BJ (cell line): Measurements from ENCODE around the gene PNMA6E. TPM values are rescaled to one million over a fixed set of nuclear protein-coding genes. Genes with fewer than 3 reads are reported as not detected.
"Not testable (repeated sequence)": the region's sequence is repeated elsewhere in the genome, so short reads cannot be mapped to it uniquely, and the experiment has no call there.

Experiments used
- CTCF ChIA-PET: fragments of 350-600 bp; formaldehyde crosslinking; extraction: SDS; loops from one replicate; lab custom pipeline; 2021; ENCODE audit warnings: antibody characterized with exemption, inconsistent platforms; lab: Yijun Ruan, JAX
- POLR2A ChIA-PET: fragments of 300-600 bp; sonication (Branson Sonifier 250); formaldehyde crosslinking; extraction: SDS; loops from one replicate; lab custom pipeline; 2021; ENCODE audit warnings: antibody characterized with exemption; lab: Charles Lee
- DNase-seq: peaks from one replicate; pipeline ENCODE4 v3.0.0-alpha.2; 2011; ENCODE audit warnings: low read depth
- H3K27me3 ChIP-seq: 2 replicates; pipeline ENCODE4 v1.6.0; 2011; ENCODE audit warnings: low read length; ENCODE audit not compliant: control insufficient read depth, insufficient read depth
- H3K36me3 ChIP-seq: 2 replicates; pipeline ENCODE4 v1.5.1; 2011; ENCODE audit warnings: low read length; ENCODE audit not compliant: control insufficient read depth, insufficient read depth
- H3K4me3 ChIP-seq: 2 replicates; pipeline ENCODE4 v1.5.1; 2011; ENCODE audit warnings: low read depth, mild to moderate bottlenecking, control low read depth, low read length
- polyA plus RNA-seq: library from polyadenylated mRNA; depleted of rRNA; stranded (reverse); fragments of >200 nt; gene quantifications from 2 replicates; pipeline ENCODE4 v1.2.3, GENCODE V29; 2011
- TF ChIP-seq, protein P1 (sequence below): IDR thresholded peaks from 2 replicates; pipeline ENCODE4 v1.5.1; 2011; ENCODE audit warnings: low read depth, mild to moderate bottlenecking, control low read depth, inconsistent platforms, low read length, moderate library complexity; ENCODE audit not compliant: insufficient read depth

Gene PNMA6E
- polyA plus RNA-seq, 1 experiment = not detected

DNA sequence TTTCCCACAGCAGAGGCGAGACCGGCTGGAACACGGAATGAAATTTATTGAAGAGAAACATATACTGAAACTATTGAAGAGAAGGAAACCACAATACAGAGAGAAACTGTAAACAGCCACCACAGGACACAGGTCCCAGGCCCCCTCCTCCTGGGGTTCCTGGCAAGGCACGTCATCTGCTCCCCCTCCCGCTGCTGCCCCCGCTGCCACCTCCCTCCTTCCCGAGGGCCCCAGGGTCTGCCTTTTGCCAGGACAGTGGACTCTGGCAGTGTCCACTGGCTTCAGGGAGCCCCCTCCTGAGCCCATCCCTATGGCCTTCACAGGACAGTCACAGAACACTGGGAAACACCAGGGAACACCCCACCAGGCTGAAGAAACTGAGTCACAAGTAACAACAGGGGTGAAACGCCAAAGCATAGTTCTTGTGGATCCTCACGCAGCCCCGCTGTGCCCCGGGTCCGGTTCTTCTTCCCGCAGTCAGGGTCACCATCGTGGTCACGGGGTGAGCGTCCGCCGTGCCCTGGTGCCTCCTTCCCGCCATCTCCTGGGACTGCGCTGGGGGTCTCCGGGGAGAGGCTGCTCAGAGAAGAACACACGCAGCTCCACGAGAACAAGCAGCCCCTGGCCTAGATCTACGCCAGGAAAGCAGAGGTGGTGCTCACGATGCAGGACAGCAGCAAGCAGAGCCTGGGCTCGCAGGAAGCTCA lies 5.4 kb downstream of the PNMA6E start:
- POLR2A ChIA-PET = no interaction called here
- DNase-seq = no peak
- Histone ChIP-seq H3K36me3 (no peaks in the 10 kb centered on the region), H3K4me3 (no peak overlapping the region), H3K27me3 (no peaks in the 10 kb centered on the region)
- CTCF ChIA-PET = no interaction called here
- TF ChIP-seq, protein P1, sequence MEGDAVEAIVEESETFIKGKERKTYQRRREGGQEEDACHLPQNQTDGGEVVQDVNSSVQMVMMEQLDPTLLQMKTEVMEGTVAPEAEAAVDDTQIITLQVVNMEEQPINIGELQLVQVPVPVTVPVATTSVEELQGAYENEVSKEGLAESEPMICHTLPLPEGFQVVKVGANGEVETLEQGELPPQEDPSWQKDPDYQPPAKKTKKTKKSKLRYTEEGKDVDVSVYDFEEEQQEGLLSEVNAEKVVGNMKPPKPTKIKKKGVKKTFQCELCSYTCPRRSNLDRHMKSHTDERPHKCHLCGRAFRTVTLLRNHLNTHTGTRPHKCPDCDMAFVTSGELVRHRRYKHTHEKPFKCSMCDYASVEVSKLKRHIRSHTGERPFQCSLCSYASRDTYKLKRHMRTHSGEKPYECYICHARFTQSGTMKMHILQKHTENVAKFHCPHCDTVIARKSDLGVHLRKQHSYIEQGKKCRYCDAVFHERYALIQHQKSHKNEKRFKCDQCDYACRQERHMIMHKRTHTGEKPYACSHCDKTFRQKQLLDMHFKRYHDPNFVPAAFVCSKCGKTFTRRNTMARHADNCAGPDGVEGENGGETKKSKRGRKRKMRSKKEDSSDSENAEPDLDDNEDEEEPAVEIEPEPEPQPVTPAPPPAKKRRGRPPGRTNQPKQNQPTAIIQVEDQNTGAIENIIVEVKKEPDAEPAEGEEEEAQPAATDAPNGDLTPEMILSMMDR = no peak

DNA sequence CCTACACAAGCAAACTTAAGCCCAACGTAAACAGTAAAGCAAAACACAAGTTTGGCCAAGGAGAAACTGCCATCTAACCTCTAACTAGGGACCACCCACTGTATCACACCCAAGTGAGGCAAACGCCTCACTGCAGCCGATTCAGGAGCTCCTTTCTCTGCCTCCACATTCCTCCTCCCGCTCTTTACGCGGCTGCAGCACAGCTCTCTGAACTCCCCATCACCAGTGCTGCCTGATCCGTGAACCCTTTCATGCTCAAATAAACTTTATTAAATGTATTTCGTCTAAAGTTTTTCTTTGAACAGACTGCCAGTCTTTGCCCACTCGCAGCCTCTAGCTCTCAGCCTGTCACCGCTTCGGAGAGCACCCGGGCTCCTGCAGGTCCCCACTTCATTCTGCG lies 6.5 kb downstream of the PNMA6E start:
- no peak for DNase-seq

DNA sequence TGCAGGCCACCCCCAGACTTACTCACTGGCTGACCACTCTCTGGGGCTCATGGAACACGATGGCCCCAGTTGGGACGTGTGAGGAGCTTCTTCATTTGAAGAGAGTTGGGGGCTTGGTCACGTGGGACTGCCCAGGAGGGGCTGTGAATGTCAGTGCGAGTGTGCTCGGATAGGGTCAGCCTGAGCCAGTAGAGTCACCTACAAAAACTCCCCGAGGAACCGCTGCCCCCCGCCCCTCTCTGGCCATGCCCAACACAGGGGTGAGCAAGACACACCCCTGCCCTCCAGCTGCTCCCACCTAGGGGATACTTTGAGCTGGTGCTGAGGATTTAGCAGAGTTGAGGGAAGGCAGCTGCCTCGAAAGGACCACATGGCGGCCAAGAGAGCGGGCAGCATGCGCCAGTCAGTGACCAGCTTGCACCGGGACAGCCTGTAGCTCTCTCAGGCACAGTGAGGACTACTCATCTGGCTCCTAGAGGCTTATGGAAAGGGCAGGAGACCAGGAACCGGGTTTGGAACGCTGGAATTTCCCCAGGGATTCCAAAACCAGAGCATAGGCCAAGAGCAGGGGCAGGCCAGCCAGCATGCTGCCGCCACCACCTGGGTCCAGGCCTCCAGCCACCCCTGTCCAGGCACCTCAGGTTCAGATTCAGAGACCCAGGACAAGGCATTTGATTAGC lies 8.4 kb downstream of the PNMA6E start:
- Histone ChIP-seq H3K27me3 (no peaks in the 10 kb centered on the region), H3K4me3 (no peak overlapping the region), H3K36me3 (no peaks in the 10 kb centered on the region)
- DNase-seq = no peak
- TF ChIP-seq, protein P1 = no peak
- ChIA-PET POLR2A (no interaction called here), CTCF (no interaction called here)

More for the DNA sequence above, 6.5 kb downstream of the PNMA6E start:
- CTCF ChIA-PET = interaction anchor here (0.6 to 1.1 kb wide), 2 partner anchors 43 to 425 kb away, joined by 3 to 4 read pairs; no protein-coding TSS in a partner anchor
- H3K36me3 ChIP-seq = no peaks in the 10 kb centered on the region
- H3K27me3 ChIP-seq = no peaks in the 10 kb centered on the region
- no peak overlapping the region for H3K4me3 ChIP-seq
- TF ChIP-seq, protein P1 = no peak
- POLR2A ChIA-PET = no interaction called here

DNA sequence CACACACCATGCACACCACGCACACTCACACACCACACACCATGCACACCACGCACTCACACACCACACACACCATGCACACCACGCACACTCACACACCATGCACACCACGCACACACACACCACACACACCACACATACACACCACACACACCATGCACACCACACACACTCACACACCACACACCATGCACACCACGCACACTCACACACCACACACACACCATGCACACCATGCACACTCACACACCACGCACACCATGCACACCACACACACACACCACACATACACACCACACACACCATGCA lies 11.7 kb downstream of the PNMA6E start:
- DNase-seq, H3K27me3 ChIP-seq, H3K4me3 ChIP-seq, CTCF ChIA-PET, H3K36me3 ChIP-seq, POLR2A ChIA-PET: not testable (repeated sequence)

DNA sequence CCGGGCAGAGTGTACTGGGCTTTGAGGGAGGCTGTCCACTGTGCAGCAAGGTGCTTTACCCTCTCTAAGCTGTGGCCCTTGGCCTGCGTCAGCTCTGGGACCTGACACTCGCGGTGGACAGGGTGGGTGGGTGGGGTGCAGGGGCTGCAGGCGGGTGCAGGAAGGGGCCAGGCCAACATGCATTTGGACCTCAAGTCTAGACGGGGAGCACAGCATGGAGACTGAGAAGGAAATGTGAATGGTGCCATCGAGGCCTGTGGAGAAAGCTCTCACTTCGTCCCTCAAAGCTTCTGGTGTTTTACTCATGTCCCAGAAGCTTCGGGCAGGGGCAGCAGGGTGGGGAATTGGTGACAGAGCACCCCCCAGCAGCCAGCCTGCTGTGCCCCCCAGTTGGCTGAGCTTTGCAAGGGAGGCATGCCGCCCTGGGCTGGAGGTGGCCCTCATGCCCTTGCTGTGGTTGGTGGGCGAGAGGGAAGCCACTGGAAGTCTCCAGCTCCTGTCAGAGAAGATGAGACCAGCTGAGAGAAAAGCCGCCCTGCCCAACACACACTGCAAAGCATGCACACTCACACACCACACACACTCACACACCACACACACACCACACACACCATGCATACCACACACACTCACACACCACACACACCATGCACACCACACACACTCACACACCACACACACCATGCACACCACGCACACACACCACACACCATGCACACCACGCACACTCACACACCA lies 12.3 kb downstream of the PNMA6E start:
- DNase-seq = no peak

More for the DNA sequence above, 12.3 kb downstream of the PNMA6E start:
- ChIA-PET POLR2A (no interaction called here), CTCF (no interaction called here)
- Histone ChIP-seq H3K36me3 (no peaks in the 10 kb centered on the region), H3K4me3 (no peak overlapping the region), H3K27me3 (no peaks in the 10 kb centered on the region)
- TF ChIP-seq, protein P1 = no peak
